ENCODE data around the gene INSYN2B.

The INSYN2B gene

DNA sequence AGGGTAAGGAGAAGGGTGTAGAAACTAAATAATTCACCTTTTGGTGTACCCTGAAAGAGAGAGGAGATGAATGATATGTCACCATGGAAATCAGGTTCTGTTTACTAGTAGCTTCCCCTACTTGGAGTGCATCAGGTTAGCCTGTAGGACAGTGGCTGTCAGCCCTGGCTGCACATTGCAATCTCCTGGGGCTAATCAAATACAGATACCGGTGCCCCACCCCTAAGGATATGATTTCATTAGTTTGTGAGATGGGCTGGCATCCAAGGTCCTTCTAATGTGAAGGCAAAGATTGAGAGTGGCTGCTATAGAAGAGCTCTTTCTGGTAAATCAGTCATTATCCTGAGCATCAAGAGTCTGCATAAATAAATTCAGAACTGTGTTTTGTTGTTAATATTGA lies 47.2 kb downstream of the INSYN2B start:
- no peak for DNase-seq (ENCODE audit: low read depth)

GRCh38 chr5:169923988-169924387 lies 56.3 kb downstream of the INSYN2B start:
- DNase-seq (ENCODE audit: low read depth), result no peak

- no peak for DNase-seq (ENCODE audit: low read depth)
Observed at GRCh38 chr5:169922474-169922873, 57.8 kb downstream of the INSYN2B start.

DNA sequence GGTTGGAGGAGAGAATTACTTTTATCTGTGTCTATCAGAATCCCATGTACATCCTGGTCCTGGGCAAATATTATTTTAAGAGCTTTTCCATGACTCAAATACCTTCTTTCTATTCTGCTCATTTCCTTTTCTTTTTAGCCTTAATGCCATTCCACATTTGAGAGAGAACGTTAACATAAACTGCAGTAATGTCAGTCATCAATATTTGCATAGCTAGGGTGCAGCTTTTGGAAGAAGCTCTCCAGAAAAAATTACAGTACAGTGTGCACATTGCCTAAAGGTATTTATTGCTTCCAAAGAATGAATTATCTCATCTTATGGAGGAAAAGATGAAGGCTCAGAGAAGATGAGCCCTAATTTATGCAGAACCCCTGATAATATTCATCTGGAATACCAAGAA lies 58.3 kb downstream of the INSYN2B start:
- no peak for DNase-seq (ENCODE audit: low read depth)

DNA sequence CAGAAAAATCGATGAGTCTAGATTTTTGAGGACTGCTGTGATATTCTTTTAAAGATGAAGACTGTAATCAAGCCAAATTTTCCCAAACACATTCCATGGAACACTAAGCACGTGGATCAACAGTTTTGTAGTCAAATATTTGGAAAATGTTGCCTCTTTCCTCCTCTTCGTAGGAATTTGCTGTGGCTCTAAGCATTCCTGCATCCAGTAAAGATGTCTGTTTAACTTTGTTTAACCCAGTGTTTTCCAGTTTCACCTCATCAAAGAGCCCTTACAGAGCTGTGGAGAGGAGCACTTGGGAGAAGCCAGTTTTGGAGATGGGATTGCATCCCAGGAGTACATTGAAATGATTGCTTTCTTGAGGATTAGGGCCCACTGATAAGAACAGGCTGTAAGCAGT lies 58.9 kb downstream of the INSYN2B start:
- DNase-seq (ENCODE audit: low read depth), result no peak

- no peak for DNase-seq (ENCODE audit: low read depth)
Observed at GRCh38 chr5:169920474-169920873, 59.8 kb downstream of the INSYN2B start.

DNA sequence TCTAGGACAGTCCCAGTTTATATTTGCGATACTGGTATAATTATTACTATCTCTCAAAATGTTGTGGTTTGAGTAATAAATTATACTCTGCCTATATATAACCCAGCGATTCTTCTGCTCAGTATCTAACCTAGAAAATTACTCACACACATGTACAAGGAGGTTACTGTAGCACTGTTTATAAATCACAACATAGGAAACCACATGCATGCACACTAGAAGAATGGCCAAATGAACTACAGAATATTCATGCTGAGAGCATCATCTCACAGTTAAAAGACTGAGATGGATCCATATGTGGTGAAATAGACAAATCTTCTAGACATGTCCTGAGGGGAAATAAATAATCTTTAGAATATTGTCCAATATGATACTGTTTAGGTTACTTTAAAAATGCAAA lies 62.1 kb downstream of the INSYN2B start:
- no peak for DNase-seq (ENCODE audit: low read depth)

GRCh38 chr5:169917500-169917899 lies 62.8 kb downstream of the INSYN2B start:
- no peak for DNase-seq (ENCODE audit: low read depth)

DNA sequence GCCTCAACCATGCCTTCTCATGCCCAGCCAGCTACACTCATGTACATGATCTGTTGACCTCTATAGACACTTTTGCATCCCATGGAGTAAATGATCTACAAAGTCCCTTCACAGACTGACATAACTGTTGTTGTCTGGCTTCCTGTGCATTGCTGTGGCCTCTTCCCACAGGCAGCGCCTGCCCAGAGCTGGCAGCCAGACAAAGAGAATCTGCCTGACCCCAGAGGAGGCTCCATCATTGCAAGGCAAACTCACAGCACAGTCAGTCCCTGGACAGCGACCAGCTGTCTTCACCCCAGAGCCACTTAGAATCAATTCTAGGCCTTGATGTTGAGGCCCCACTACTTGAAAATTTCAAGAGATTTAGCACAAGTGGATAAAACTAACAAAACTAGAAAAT lies 65.5 kb downstream of the INSYN2B start:
- DNase-seq (ENCODE audit: low read depth), result no peak

- no peak for DNase-seq (ENCODE audit: low read depth)
Observed at GRCh38 chr5:169913479-169913878, 66.8 kb downstream of the INSYN2B start.

GRCh38 chr5:169911448-169912212 lies 68.7 kb downstream of the INSYN2B start:
- no peak for DNase-seq (ENCODE audit: low read depth)

DNA sequence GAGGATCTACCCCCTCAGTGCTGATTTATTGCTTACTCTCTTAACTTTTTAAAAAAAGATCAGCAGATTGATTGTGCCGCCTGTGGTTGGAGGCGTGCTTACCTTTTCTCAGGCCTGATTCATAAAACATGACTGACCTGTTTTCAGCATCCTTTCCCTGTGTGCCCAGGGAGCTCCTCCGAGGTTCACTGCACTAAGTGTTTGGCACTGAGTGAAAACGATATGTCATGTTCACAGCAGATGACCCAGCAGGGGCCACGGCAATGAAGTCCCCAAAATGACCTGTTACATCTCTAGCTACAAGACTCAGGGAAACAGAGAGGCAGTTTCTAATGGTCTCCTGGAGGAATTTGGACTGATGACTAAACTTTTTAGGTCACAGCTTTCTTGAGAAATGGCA lies 69.9 kb downstream of the INSYN2B start:
- no peak for DNase-seq (ENCODE audit: low read depth)

DNA sequence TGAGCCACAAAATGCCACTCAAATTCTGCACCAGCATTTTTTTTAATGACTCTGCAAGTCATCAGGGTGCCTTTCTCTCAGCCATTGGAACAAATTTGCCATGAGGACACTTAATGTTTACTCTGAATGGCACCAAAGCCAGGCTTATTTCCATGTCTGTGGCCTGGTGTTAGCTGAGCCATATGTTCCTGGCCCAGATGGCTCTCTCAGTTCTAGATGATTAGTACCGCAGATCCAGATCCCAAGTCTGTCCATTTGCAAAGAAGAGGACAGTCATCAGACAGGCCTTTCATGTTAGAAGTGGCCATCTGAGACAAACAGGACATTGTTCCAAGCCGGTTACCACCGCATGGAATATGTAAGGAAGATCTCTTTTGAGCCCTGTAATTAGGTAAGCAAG lies 70.3 kb downstream of the INSYN2B start:
- no peak for DNase-seq (ENCODE audit: low read depth)

- DNase-seq (ENCODE audit: low read depth), result no peak
Observed at GRCh38 chr5:169908864-169909263, 71.4 kb downstream of the INSYN2B start.

GRCh38 chr5:169906745-169907649 lies 73.3 kb downstream of the INSYN2B start:
- DNase-seq (ENCODE audit: low read depth), result no peak

DNA sequence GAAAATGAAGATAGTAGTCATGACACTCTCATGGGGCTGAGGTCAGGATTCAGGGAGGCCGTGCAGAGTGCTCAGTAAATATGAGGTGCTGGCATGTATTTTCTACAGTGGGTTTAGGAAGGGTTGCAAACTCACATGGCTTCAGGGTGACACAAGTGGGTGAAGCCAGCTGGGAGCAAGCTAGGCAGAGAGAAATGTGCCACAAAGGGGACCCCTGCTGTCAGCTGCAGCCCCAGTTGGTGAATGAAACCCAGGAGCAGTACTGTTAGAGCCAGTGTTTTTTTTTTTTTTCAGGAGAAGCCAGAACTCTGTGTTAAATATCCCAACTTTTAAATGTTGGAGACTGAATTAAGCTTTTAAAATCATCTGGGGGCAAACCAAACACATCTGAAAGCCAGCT lies 75.3 kb downstream of the INSYN2B start:
- DNase-seq (ENCODE audit: low read depth), result no peak

- no peak for DNase-seq (ENCODE audit: low read depth)
Observed at GRCh38 chr5:169904508-169904907, 75.8 kb downstream of the INSYN2B start.

GRCh38 chr5:169904059-169904458 lies 76.2 kb downstream of the INSYN2B start:
- DNase-seq (ENCODE audit: low read depth), result no peak

GRCh38 chr5:169901896-169902295 lies 78.4 kb downstream of the INSYN2B start:
- no peak for DNase-seq (ENCODE audit: low read depth)

GRCh38 chr5:169897481-169897880 lies 82.8 kb downstream of the INSYN2B start:
- no peak for DNase-seq (ENCODE audit: low read depth)

DNA sequence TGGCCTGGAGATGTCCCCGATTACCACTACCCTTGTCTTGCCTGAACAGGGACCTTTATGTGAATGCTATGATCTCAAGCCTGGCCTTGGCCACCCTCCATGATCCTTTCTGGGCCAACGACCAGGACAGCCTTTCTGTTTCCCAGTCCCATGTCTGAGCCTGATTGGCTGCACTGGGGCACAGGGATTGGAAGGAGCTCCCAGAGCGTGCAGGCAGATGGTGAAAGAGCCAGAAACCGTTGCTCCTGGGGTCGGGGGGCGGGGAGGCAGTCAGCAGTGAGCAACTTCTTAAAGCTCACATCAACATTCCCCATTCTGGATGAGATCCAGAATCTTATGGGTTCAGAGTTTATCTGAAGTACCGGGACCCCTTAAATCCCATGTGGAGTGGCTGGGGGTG lies 84.4 kb downstream of the INSYN2B start:
- DNase-seq (ENCODE audit: low read depth), result no peak

DNA sequence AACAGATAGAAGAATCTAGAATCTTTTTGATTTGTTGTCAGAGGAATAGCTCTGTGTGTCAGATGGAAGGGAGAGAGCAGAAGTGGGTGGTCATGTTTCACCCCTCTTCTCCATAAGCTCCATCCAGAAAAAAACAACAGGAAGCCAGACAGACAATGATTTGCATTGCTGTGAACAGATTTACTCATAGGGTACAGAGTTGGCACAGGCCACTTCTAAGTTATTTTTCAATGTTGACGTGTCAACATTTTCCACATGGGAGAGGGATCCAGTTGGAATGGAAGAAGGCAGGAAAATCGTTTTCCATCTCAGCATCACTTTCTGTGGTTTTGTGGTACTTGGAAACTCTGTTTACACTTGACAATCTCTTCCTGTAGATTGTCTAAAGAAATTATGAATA lies 86.7 kb downstream of the INSYN2B start:
- DNase-seq (ENCODE audit: low read depth), result no peak

- no peak for DNase-seq (ENCODE audit: low read depth)
Observed at GRCh38 chr5:169893010-169893409, 87.3 kb downstream of the INSYN2B start.
